Measurements from ENCODE around the gene CACNA1D.

The CACNA1D gene

GRCh38 chr3:53809267-53809666, 314.9 kb downstream of the CACNA1D start:
- no peak for DNase-seq (ENCODE audit: low read depth)

GRCh38 chr3:53809764-53810400, 315.5 kb downstream of the CACNA1D start:
- DNase-seq (ENCODE audit: low read depth), result no peak

- DNase-seq (ENCODE audit: low read depth), result no peak
These were observed 316.9 kb downstream of the CACNA1D start for GRCh38 chr3:53811143-53811927.

GRCh38 chr3:53812434-53812833, 318.0 kb downstream of the CACNA1D start:
- no peak for DNase-seq (ENCODE audit: low read depth)

- no peak for DNase-seq (ENCODE audit: low read depth)
These were observed 318.8 kb downstream of the CACNA1D start for GRCh38 chr3:53813229-53813628.

GRCh38 chr3:53813876-53814275, 319.5 kb downstream of the CACNA1D start:
- no peak for DNase-seq (ENCODE audit: low read depth)

- DNase-seq (ENCODE audit: low read depth), result no peak
These were observed 320.7 kb downstream of the CACNA1D start for GRCh38 chr3:53815067-53815466.

- no peak for DNase-seq (ENCODE audit: low read depth)
These were observed 321.2 kb downstream of the CACNA1D start for GRCh38 chr3:53815651-53816050.

- no peak for DNase-seq (ENCODE audit: low read depth)
These were observed 322.0 kb downstream of the CACNA1D start for GRCh38 chr3:53816425-53816824.

- DNase-seq (ENCODE audit: low read depth), result no peak
These were observed 322.8 kb downstream of the CACNA1D start for GRCh38 chr3:53817211-53817610.

GRCh38 chr3:53817809-53818208, 323.4 kb downstream of the CACNA1D start:
- no peak for DNase-seq (ENCODE audit: low read depth)

- DNase-seq (ENCODE audit: low read depth), result no peak
These were observed 324.1 kb downstream of the CACNA1D start for GRCh38 chr3:53818221-53819162.

- no peak for DNase-seq (ENCODE audit: low read depth)
These were observed 324.9 kb downstream of the CACNA1D start for GRCh38 chr3:53819163-53819868.

GRCh38 chr3:53820084-53820483, 325.7 kb downstream of the CACNA1D start:
- DNase-seq (ENCODE audit: low read depth), result no peak

- no peak for DNase-seq (ENCODE audit: low read depth)
These were observed 326.6 kb downstream of the CACNA1D start for GRCh38 chr3:53820756-53821580.

- DNase-seq (ENCODE audit: low read depth), result no peak
These were observed 327.3 kb downstream of the CACNA1D start for GRCh38 chr3:53821631-53822121.

- DNase-seq (ENCODE audit: low read depth), result no peak
These were observed 327.9 kb downstream of the CACNA1D start for GRCh38 chr3:53822331-53822741.

- DNase-seq (ENCODE audit: low read depth), result no peak
These were observed 328.9 kb downstream of the CACNA1D start for GRCh38 chr3:53823026-53823955.

GRCh38 chr3:53823956-53824657, 329.7 kb downstream of the CACNA1D start:
- DNase-seq (ENCODE audit: low read depth), result no peak

Data from HS-27A (cell line).